Stimulated activated CD8-positive, alpha-beta memory T cell treated with anti-CD3 and anti-CD28 coated beads, Interleukin-7, amount 100 ng/mL, for 24 hours (primary cell): ENCODE results near the gene C5orf46.
"Not testable (repeated sequence)": the region's sequence is repeated elsewhere in the genome, so short reads cannot be mapped to it uniquely, and the experiment has no call there.

Experiments
- DNase-seq: peaks from one replicate; pipeline ENCODE4 v3.0.0-alpha.2; 2020; ENCODE audit warnings: low read depth

Gene C5orf46

DNA sequence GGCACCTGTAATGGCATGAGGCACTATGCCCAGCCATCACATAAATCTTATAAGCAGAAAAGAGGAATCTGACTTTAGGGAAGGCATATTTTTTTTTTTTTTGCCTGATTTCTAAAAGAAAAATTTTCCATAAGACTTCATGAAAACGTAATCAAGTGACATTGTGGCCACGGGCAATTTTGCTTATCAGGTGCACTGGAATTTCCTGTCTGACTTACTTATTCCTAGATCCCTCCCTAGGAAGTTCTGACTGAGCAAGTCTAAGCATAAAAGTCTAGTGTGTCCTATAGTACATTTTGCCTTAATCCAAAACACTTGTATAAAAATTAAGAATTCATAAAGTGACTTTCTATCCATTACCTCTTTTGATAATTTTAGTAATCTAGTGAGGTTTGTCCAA, 12.5 kb downstream of the C5orf46 start:
- no peak for DNase-seq

DNA sequence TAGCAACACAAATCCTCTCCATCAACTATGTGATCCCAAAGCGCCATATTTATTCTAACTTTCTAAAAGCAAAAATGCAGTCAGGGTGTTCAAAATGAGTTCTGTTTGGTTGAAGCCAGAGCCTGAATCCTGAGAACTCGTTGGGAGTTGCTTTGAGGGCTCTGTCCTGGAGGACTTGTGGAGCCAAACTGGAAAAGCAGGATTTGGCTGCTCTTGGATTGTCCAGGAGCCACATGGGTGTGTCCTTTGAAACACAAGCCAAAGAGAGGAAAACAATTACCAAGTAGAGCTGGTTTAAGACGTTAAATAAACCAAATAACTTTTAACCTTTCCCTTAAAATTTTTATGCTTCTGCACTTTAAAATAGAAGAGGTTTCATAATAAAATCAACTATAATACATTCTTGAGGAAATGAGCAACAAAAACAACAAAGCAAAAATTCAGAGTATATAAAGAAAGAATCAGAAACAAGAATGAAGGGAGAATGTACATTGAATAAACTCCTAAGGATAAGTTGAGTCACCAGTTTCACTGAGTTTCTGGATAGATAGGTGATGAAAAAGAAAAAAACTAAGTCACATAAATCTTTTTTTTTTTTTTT, 13.5 kb downstream of the C5orf46 start:
- DNase-seq, result no peak

GRCh38 chr5:147887930-147888329, 18.4 kb downstream of the C5orf46 start:
- DNase-seq, result no peak

DNA sequence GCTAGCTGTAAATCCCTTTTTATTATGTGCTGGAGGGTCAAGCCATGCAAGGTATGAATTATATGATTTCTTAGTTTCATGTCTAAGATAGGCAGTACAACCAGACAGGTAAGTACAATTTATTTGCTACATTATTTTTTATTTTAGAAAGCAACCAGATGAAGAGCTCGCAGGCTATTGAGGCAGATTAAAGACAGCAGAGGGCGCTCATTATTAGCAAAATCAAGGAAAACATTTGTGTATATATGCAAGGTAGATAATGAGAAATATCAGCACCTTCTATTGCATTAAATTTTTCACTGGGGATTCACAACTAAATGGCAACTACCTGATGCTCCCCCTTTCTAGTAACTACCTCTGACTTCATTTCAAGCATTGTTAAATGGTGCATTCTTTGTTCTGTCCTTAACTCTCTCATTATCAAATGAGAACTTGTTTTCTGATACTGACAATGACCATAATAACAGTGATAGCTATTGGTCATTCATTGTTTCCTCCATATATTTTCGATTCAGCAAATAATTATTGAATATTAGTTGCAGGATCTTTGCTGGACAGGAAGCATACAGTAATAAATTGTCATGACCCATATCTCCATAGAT, 19.2 kb downstream of the C5orf46 start:
- DNase-seq, result no peak

DNA sequence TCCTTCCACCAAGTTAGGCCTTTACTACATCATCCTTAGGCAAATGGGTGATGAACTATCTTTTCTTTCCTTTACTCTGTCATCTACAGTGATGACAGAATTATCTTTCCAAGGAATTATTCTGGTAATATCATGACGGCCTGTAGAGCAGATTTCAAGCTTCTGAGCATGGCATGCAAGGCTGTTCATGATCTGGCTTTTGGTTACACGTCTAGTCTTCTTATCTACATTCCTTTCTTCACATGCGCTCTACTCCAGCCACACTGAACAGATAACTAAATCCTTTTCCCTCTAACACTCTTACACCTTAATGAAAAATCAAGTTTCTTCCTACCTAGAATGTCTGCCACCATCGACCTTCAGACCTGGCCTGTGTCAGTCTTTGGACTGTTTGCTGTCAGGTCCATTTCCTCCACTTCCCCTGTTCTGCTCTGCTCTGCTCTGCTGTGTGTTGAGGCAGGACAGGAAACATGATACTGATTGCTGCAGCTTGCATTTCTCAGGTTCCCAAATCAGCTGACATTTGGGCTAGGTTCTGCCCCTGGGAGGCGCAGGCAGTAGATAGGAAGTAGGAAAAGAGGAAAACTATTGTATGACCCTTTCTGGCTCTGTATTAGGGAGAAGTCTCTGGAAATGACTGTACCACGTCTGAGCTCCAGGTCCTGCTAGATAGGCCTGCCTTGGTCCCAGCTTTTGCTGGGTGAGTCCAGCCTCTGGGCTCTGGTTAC, 23.6 kb downstream of the C5orf46 start:
- DNase-seq, result no peak

GRCh38 chr5:147880487-147880886, 25.9 kb downstream of the C5orf46 start:
- no peak for DNase-seq

DNA sequence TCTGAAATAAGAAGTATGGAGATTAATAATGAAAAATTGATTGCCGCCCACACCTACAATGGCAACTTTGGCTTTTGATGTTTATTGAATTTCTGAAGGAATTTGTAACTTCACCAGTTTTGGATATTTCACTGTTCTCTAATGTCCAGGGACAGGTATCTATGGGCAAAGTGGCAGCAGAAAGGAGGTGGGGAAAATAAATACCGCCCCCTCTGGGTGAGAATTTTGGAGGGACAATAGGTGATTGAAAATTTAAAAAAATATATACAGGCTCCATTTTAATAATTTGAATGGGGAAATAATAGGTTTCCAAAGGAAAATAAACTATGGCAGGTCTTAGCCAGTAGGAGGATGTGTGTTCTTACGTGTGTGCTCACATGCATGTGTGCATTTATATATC, 26.6 kb downstream of the C5orf46 start:
- no peak for DNase-seq

DNA sequence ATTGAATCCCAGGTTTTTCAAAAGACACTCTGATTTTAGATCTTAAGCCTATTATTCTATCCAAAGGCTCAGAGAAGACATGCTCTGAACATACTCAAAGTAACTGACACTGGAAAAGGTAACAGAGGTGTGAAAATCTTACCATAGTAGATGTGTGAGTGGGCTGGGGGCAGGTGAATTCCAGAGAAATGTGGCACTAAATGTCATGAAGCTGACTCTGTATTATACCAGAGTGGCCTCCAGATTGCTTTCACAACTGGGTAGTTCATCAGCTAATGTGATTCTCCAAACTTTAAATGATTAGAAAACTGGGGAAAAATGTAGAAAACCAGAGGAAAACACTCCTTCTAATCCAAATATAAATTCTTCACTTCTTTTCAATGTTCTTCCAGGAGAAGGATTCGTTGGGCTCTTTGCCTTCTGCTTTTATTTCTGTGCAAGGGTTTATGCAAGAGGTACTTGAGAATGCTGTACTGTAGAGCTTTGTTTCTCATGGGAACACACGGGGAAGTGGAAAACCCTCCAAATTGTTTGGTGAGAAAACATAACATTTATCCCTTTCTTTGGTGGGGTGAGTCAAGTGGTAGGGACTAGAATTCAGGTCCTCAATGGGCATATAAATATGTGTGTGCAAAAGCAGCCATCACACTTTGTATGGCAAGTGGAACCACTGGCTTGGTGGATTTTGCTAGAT, 28.1 kb downstream of the C5orf46 start, which contains the start of gene SCGB3A2:
TSS of gene SCGB3A2 (plus strand) at position 646 of the 694 bp plus-strand sequence. CDS start 93 bp downstream, outside the sequence.
- no peak for DNase-seq

DNA sequence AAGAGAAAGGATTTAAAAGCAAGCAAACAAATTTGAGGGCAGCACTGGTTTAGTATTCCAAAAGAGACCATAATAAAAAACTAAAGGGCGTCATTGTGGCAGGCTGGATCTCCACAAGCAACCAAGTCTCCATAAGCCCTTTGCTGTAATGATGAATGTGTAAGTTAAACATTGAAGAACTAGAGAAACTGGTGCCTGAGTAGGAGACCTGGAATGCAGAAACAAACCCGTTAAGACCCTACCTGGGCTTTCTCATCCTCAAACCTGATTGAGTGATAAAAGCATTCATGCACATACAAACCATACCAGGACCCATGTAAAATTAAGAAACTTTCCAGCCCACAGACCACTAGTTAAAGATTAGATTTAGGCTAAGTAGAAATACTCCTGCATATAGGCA, 29.7 kb downstream of the C5orf46 start:
- DNase-seq, result no peak

DNA sequence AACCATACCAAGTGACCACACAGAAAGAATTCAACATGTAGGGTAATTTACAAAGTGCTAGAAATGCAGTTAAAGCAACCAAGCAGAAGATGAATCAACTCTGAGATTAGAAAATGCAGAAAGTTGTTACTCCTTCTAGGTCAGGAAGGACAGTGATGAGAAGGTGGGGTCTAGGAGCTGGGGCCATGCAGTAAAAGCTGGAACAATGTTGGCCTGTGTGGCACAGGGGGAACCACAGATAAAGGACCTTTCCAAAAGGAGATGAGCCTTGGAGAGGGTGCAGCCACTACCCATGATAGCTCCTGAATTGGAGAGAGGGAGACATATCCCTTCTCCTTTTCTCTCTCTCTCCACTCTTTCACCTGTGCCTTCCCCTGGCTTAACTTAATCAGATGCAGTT, 30.2 kb downstream of the C5orf46 start:
- no peak for DNase-seq

DNA sequence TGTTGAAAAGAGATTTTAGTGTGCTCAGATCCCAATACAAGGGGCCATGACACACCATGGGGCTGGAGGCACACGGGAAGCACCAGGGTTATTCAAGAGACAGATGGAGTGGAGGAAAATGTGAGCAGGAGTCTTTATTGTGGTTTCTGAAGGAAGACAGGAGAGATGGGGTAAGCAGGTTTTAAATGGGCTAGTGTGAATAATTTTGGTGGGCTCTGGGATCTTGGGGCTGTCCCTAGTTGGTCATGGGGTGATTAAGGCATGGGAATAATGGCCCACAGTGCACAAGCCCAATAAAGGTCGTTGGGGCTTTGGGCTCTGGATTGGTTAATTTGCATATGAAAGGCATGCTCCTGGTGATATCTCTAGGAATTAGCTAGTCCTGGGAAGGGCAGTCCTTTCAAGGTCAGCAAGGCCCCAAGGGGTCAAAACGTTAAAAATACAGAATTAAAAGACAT, 31.4 kb downstream of the C5orf46 start:
- DNase-seq, result no peak

DNA sequence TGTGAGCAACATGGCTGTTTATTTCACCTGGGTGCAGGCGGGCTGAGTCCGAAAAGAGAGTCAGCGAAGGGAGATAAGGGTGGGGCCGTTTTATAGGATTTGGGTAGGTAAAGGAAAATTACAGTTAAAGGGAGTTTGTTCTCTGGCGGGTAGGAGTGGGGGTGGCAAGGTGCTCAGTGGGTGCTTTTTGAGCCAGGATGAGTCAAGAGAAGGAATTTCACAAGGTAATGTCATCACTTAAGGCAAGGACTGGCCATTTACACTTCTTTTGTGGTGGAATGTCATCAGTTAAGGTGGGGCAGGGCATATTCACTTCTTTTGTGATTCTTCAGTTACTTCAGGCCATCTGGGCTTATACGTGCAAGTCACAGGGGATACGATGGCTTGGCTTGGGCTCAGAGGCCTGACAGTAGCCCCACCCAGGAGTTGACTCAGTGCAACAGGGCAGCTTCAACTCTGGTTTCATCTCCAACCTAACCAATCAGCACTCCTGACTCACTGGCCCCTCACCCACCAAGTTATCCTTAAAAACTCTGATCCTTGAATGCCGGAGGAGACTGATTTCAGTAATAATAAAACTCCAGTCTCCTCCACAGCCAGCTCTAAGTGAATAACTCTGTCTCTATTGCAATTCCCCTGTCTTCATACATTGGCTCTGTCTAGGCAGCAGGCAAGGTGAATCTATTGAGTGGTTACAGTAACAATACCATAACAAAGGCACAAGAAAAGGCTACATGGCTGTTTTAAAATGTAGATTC, 32.0 kb downstream of the C5orf46 start:
- not testable (repeated sequence) for DNase-seq

GRCh38 chr5:147872744-147873435, 33.4 kb downstream of the C5orf46 start:
- DNase-seq, result not testable (repeated sequence)

DNA sequence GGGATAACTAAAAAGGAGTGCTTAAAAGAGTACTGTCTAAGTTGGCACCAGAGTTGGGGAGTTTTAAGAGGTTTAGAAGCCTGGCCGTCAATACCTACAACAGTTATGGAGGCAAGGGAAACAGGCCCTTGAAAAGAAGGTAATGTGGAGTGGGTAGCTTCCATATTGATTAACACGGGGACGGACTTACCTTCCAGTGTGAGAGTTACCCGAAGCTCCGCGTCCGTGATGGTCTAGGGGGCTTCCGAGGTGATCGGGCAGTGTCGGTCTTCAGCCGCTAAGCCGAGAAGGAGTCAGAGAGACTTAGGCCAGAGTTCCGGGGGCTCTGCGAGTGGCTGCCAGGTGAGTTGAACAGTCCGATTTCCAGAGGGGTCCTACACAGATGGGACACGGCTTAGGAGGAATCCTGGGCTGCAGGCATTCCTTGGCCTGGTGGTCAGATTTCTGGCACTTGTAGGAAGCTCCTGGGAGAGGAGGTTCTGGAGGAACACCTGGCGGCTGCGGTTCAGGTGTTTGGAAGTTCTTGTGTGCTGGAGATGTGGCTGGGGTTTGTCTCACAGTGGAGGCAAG, 34.3 kb downstream of the C5orf46 start:
- DNase-seq, result not testable (repeated sequence)

GRCh38 chr5:147869892-147870291, 36.4 kb downstream of the C5orf46 start:
- not testable (repeated sequence) for DNase-seq

DNA sequence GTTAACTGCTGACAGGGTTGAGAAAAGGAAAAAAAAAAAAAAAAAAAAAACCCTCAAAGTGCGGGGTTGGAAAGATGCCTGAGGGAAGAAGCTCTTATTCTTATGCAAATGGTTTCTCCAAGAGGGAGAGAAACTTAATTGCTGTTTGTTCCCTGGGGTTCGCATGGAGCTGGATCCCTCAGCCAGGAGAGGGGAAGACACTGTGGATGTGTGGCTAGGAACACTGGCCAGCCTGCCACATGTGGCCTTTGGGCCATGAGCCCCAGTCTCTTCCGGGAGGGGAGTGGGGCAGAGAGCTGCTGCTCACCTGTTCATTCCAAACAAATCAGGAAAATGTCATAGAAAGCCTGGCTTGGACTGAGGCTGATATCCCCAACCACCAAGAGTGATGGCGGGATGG, 37.2 kb downstream of the C5orf46 start:
- DNase-seq, result no peak

DNA sequence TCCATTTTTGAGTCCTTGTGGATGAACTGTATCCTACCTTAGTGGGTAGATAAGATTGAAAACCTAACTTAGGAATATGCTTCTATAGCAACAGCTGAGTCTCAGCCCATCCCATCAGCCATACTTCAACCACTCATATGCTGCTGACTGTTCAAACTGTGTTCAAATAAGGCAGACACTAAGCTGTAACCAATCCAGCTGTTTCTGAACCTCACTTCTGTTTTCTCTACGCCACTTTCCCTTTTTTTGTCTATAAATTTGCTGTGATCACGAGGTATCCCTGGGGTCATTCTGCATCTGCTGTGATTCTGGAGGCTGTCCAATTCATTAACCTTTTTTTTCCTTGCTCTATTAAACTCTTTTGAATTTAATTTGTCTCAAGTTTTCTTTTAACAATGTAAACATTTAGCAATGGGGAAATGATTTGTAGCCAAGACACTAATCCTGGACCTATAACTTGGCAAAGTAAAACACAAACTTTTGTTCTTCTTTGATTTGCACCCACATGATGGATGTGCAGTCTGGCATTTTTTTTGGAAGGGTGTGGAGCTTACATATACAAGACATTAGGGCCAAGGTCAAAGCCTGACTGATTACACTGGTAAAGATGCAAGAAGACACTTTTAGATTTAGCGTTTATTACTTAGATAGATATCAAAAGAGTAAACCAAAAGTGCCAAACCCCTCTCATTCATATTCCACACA, 42.7 kb downstream of the C5orf46 start:
- DNase-seq, result no peak

DNA sequence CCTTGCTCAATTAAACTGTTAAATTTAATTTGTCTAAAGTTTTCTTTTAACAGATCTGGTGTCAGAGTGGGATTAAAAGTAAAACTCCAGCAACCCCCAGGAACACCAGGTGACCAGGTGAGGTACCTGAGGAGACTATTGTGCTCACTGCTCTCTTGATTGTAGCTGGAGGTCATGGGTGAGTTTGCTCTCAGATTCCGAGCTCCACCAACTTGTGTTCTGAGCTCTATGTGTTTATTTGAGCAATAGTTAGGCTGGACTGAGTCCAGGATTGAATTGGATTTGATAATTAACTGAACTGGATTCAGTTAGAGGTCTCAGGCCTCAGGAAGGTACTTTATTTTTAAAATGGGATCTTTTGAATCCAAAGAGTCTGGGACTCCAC, 45.7 kb downstream of the C5orf46 start:
- no peak for DNase-seq

GRCh38 chr5:147859962-147860640, 46.2 kb downstream of the C5orf46 start:
- DNase-seq, result no peak

DNA sequence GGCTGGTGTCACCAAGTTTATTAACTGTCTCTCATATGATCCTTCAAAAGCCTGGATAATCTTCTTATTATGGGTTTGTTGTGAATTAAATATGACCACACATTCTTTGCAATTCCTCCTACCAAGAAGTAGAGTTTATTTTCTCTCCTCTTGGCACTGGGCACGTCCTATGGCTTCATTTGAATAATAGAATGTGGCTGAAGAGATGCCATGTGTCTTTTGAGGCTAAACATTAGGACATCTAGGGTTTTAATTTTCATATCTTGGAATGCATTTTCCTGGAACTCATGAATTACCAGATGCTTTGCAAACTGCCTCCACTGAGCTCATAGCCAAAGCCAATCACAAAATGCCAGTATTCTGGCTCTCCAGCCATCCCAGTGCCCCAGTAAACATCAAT, 47.8 kb downstream of the C5orf46 start:
- no peak for DNase-seq
